ENCODE measurements around the gene AK8.
A peak's percentile ranks its signal among the peaks of the same experiment; 100 is the strongest.

The AK8 gene

DNA sequence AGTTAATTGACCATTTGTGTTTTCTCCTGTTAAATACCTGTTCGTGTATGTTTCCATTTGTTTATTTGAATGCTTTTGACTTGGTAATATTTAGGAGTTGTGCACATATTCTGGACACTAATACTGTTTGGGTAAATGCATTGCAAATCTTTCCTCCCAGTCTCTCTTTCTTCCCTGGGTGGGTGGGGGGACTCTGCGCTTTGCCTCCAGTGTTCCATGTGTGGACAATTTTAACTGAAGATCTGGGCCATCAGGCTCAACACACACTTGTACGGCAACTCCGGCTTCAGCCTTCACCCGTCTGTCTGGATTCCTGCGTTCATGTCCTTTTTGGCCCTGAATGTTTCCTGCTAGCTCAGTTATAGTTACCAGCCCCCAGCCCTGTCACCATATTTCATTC, 167.8 kb downstream of the AK8 start:
- no peak for DNase-seq

DNA sequence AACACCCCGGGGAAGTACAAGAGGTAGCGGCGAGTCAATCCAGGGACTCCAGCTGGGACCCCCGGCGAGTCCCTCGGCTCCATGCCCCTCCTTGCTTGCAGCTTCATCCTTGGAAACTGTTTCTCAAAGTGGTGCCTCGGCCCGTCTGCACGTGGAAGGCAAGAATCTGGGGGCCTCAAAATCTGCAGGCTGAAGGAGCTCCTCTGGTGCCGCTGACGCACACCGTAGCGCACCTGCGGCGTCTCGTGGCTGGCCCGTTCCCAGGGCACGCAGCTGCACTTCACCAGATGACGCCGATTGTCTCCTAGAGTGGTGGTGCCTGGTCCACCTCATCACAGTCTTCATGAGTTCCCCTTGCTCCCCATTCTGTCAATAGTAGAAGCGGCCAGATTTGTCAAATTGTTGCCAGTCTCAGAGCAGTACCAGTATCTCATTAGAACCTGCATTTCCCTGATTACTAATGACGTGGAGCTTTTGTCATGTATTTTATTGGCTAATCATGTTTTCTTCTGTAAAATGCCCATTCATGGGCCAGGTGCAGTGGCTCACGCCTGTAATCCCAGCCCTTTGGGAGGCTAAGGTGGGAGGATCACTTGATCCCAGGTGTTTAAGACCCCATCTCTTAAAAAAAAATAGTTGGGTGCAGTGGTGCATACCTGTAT, 169.2 kb downstream of the AK8 start:
- DNase-seq = no peak

DNA sequence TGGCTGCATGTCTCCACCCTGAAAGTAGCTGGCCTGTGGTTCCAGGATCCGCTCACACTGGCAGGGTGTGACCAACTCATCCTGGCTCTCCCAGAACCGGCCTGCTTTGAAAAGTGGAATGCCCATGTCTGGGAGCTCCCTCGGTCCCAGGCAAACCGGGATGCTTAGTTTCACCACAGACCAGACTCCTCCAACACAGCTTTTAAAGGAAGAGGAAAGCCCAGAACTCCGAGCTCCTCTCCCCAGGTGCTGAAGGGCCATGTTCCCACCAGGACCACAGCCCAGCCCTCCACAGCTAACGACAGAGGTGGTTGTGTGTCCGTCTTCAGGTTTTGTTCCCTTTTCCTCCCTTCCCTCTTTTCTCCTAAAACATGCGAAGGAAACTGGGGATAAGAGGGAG, 169.8 kb downstream of the AK8 start:
- DNase-seq = no peak

DNA sequence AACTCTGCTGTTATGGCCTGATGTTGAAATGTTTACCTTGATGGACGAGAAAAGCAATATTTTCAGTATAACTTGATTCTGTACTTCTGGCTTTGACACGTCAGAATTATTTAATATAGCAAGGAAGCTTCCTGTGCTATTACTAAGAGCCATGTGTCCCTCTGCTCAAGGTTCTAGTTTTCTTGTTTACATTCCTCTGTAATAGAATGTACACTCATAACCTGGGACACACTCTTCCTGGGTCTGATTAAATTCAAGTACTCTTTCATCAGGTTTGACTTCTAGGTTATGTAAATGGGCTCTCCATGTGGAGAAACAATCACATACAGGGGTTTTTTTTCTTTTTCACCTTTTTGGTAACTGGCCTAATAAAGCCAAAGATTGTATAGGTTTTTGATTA, 174.7 kb downstream of the AK8 start:
- DNase-seq = no peak

DNA sequence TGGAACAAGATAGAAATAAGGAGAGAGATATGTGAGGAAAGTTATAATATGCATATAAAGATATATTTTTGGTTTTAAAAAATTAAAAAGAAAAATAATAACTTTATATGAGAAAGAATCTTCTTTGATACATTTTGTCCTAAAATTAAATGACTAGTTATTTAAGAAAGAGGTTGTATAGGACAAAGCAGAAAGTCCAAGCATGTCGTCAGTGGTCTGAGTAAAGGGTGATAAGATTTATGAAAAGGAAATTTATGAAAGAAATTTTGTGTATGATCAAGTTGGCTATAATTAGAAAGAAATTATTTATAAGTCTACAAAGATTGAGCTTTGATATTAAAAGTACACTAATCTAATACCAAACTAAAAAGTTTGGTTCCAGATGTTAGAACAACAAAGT, 175.8 kb downstream of the AK8 start:
- no peak for DNase-seq

DNA sequence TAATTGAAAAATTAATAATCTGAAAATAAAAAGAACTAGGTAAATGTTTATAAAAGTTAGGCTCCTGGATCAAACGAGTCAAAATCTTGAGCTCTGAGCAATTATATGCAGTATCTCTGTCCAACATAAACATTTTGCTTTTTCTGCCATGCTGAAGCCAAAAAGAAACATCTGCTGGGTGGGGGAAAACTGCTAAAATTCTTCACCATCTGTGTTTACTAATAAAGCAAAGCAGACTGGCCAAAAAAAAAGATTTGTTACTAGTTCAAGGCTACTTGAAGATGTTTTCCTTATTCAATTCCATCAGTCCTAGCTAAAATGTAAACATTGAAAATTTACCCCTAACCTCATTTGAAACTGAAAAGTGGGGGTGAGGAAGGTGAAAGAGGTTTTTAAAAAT, 178.1 kb downstream of the AK8 start:
- no peak for DNase-seq

DNA sequence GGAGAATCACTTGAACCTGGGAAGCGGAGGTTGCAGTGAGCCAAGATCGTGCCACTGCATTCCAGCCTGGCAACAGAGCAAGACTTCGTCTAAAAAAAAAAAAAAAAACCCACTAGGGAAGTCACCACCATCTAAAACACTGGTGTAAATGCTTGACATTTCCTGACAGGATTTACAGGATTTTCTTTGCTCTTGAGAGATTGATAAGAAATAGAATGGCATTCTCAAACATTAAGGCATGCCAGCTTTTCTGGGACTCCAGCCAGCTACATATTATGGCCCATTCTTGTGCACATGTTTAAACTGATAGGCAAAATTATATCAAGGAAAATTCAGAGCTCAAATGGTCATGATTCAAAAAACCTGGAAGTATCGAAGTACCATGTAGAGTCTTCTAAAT, 179.1 kb downstream of the AK8 start:
- DNase-seq = no peak

DNA sequence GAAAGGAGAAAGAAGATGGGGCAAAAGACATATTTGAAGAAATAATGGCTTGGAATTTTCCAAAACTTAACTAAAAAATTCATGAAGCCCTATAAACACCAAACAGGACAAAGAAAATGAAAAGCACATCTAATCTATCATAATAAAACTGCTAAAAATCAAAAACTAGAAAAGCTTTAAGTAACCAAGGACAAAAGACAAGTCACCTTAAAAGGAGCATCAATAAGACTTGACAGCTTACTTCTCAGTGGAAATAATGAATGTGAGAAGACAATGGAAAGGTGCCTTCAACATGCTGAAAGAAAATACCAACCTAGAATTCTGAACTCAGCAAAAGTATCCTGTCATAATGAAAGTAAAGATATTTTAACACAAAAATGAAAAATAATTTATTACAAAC, 180.9 kb downstream of the AK8 start:
- no peak for DNase-seq

DNA sequence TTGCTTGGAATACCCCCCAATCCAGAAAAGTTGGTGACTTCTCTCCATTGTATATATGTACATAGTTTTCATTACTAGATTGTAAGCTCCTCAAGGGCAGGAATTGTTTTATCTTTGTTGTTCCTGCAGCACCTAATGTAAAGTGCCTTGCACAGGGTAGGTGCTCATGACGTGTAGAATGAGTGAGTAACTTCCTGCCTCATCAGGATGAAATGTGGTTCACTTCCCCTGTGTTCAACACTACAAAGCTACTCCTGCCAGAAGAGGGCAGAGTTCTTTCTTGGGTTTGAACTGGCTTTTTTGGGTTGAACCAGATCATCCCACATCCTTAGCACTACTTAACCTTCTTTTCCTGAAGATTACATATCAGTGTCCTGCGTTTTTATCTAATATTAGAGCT, 183.9 kb downstream of the AK8 start:
- DNase-seq = peak; percentile 31

DNA sequence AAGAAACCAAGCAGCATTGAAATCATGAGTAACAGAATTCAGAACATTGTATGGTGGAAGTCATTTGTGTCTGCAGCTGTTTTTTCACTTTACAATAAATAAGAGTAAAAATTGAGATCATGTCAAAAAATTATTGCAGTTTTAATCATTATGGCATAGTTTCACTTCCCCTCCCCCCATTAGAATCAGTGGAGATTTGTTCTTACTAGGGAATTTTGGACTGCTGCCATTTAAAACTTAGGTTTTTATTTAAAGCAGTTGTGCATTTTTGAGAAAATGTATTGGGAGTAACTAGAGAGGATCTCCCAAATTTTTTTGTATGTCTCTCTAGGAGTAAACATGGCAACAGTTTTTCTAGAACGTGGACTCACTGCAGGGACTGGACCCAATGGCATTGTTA, 187.4 kb downstream of the AK8 start:
- DNase-seq = no peak

DNA sequence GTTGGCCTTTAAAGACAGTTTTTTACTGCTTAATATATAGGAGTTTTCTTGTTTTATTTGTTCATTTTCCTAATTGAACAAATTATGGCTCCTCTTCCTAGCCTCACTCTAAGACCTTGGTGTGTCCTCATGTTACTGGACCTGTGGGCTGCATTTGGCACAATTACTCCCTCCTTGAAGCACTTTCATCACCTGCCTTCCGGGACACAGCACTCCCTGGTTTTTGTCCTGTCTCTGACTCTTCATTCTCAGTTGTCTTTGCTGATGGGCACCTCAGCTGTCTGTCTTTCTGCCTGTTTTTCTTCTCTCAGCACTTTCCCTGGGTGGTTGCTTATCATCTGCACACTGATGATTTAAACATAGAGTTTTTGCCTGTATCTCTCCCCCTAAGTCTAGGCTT, 194.2 kb downstream of the AK8 start:
- DNase-seq = no peak

DNA sequence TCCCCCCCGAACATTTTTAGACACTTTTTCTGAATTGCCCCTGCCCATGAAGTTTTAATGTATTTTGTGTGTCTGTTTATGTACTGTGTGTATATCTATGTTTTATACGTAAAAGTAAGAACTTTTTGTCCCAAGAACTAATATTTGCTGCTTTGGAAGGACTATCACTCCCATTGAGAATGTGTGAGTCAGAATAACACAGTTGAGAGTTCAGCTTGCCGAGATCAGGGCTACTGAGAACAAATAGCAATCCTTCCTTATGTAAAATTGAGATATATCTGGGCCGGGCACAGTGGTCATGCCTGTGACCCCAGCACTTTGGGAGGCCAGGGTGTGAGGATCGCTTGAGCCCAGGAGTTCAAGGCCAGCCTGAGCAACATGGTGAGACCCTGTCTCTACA, 196.5 kb downstream of the AK8 start:
- no peak for DNase-seq

DNA sequence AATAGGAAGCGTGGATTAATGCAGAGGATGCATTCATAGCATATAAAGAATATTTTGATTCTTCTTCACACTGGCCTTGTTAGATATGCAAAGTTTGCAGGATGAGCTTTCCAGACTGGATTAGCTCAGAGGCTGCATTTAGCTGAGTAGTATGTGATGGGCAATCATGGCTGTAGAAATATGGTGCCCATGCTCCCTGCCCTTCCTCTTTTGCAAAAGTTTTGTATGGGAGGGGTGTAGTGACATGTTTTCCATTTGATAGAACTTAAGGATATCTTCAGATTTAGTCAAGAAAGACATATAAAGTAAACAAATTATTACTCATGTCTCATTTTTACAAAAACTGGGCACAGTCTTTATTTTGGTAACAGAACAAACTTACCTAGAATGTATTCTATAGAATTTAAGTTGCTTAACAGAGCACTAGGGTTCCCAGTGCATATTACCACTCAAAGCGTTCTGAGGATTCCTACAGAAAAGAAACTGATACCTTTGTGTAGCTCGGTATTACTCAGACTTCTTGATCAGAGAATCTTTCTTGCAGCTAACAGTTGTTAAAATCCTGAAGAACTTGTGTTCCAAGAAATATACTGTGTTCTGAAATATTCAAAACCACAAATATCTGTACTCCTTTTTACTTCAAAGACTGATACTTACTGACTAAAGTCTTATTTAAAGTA, 198.0 kb downstream of the AK8 start:
- DNase-seq = no peak

DNA sequence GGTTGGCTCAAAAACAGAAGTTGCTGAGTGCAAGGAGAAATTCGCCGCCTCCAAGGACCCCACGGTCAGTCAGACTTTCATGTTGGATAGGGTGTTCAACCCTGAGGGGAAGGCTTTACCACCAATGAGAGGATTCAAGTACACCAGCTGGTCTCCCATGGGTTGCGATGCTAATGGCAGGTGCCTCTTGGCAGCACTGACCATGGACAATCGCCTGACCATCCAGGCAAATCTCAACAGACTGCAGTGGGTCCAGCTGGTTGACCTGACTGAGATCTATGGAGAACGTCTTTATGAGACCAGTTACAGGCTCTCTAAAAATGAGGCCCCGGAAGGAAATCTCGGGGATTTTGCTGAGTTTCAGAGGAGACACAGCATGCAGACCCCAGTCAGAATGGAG, 200.1 kb downstream of the AK8 start:
- no peak for DNase-seq

Data from CD4-positive, alpha-beta T cell treated with Interleukin-6 for 4 hours (primary cell).